Activated CD4-positive, alpha-beta T cell treated with anti-CD3 and anti-CD28 coated beads for 24 hours (primary cell): ENCODE data around the gene RPL4.

Experiments
- DNase-seq, 2 donors: peaks; one replicate each; pipeline ENCODE4 v3.0.0-alpha.2; 2020; ENCODE audit warnings: low read depth in 2 of 2

RPL4 gene

DNA sequence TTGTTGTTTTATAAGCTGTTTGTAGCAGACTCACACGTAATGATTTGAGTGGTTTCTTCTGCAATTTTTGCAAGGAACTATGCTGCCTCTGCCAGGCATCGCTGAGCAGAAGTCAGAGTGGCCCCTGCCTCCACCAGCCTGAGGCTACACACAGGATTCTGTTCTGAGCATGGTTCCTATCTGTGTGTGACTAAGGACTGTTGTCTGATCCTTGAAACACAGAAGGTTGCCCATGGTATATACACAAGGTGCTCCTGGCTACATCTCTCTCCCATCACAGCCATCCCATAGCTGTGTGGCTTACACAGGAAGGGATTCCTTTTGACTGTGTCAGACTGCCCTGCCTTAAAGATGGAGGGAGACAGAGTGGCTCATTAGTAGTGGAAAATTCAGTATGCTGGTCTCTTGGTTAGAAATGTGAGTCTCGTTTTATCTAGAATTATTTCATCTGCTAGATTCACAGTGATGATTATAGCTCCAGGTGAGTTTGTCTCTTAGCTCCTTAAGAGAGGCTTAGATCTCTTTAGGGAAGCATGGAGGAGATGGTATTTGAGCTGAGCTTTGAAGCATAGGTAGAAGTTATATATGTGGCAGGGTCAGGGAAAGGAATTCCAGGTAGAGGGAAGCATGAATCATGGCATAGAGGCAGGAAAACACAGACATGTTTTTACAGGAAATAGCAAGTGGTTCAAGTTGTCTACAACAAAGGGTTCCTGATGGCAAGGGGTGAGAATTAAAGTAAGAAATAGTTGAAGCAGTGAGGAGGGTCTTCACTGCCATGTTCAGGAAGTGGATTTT, 44.6 kb downstream of the RPL4 start:
- no peak for DNase-seq

DNA sequence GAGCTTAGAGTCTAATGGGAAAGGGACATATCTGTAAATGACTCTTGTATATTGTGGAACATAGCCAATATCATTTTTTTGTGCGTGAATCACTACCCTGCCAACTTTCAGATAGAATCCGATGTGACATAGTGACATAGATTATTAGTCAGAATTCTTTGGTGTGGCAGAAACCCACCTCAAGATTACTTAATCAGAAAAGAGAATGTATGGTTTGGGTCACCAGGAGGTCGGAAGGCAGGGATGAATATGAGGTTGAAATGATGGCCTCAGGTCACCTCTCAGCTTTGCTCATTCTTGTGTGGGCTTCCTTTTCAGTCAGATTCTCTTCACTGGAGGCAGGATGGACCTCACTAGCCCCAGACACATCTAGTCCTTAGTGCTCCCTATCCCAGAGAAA, 48.4 kb downstream of the RPL4 start:
- no peak for DNase-seq

DNA sequence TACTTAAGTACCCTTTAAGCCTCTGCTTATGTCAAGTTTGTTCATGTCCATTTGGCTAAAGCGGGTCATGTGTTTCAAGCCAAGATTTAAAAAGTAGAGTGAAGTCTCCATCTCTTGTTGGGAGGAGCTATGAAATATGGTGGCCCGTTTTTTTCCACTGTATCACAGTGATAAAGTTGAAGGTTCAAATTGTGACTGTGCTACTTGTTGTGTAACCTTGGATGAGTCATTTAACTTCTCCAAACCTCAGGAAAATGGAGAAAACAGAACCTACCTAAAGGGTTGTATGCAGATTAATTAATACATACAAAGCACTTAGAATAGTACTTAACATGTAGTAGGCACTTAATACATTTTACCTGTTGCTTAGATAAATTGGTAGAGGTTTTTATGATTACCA, 50.5 kb downstream of the RPL4 start:
- DNase-seq, result no peak

DNA sequence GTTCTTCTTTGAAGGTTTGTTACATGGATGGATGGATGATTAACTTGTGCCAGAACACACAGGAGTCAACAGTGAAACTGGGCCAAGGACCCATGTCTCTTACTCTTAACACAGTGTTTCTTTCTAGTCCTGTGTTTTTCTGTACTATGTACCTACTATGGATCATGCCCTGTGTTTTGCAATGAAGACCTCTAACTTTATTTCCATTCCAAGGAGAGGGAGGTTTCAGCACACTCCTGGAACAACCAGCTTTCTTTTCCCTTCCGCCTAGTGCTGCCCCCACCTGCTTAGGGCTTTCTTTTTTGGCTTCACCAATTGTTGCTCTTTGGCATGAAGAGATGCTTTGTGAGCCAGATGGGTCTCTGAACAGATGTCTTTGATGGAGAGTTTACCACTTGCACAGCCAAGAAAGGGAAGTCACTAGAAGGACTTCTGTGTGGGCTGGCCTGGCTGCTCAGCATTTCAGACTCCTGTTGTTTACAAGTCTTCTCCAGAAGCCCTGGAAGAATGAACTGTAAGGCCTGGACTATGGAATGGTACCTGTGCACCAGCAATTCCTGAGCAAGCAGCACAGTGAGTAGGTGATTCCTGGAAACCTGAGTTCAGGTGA, 51.6 kb downstream of the RPL4 start:
- DNase-seq, result no peak

DNA sequence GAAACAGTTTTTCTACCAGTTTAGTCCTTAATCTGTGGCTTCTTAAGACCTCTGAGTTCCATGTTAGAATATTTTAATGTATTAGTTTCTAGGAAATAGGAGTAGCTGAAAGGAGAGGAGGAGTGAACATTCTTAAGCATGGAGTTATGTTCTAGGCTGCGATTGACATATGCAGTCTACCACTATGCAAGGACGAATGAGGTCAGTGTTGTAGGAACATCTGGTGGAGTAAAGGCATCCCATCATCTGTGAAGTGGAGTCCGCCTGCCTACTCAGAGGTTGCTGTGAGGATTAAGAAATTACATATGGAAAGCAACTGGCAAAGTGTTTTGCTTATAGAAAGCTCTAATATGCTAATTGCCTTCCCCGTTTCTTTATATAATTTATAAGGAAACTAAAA, 52.2 kb downstream of the RPL4 start:
- no peak for DNase-seq
